PC-3 (cell line): ENCODE results near the gene ZMYND11. TPM values are rescaled to one million over a fixed set of nuclear protein-coding genes. Genes with fewer than 3 reads are reported as not detected.
A peak's percentile ranks its signal among the peaks of the same experiment; 100 is the strongest.

Source experiments
- ATAC-seq: fragments of 200-7000 bp; cut with Tn5 transposase; 2 replicates; pipeline ENCODE4 v1.9.1; 2020; ENCODE audit warnings: mild to moderate bottlenecking, moderate library complexity
- BruUV-seq: library from RNA; stranded (reverse); fragments of 400-500 nt; replicated peaks from 2 replicates; lab custom pipeline; 2021; lab: Mats Ljungman, UMichigan
- CTCF ChIA-PET: fragments of 300-600 bp; sonication (Branson Sonifier 250); formaldehyde crosslinking; loops from one replicate; lab custom pipeline; 2022; ENCODE audit warnings: antibody characterized with exemption; lab: Charles Lee
- POLR2A ChIA-PET: fragments of 300-600 bp; sonication (Branson Sonifier 250); formaldehyde crosslinking; loops from one replicate; lab custom pipeline; 2022; ENCODE audit warnings: antibody characterized with exemption; ENCODE audit not compliant: unreplicated experiment; lab: Charles Lee
- DNase-seq: peaks from one replicate; pipeline ENCODE4 v3.0.0-alpha.2; 2015
- H2AFZ ChIP-seq: fragments of 300-600 bp; sonication (generic); 2 replicates; pipeline ENCODE4 v1.6.0; 2016; ENCODE audit warnings: antibody characterized with exemption, low read length
- H3F3A ChIP-seq: fragments of 300-600 bp; sonication (generic); one replicate; pipeline ENCODE4 v1.6.0; 2017; ENCODE audit warnings: antibody characterized with exemption, low read length, control low read depth, mild to moderate bottlenecking; ENCODE audit not compliant: unreplicated experiment
- H3K27ac ChIP-seq: fragments of 300-600 bp; sonication (generic); 2 replicates; pipeline ENCODE4 v1.5.1; 2016; ENCODE audit warnings: mild to moderate bottlenecking, low read length
- H3K27me3 ChIP-seq: fragments of 300-600 bp; sonication (generic); 2 replicates; pipeline ENCODE4 v1.6.1; 2016; ENCODE audit warnings: low read length, mixed read lengths
- H3K36me3 ChIP-seq: fragments of 300-600 bp; sonication (generic); 2 replicates; pipeline ENCODE4 v1.6.1; 2016; ENCODE audit warnings: low read depth, mixed run types, low read length, mixed read lengths
- H3K4me1 ChIP-seq: fragments of 300-600 bp; sonication (generic); 2 replicates; pipeline ENCODE4 v1.5.1; 2016; ENCODE audit warnings: low read length; ENCODE audit not compliant: insufficient read depth
- H3K4me2 ChIP-seq: fragments of 300-600 bp; sonication (generic); 2 replicates; pipeline ENCODE4 v1.6.0; 2016; ENCODE audit warnings: low read length
- H3K4me3 ChIP-seq: fragments of 300-600 bp; sonication (generic); 2 replicates; pipeline ENCODE4 v1.5.1; 2016; ENCODE audit warnings: mild to moderate bottlenecking, low read length, mixed read lengths
- H3K79me2 ChIP-seq: fragments of 300-600 bp; sonication (generic); 2 replicates; pipeline ENCODE4 v1.6.1; 2017; ENCODE audit warnings: low read length, mixed read lengths
- H3K9ac ChIP-seq: fragments of 300-600 bp; sonication (generic); 2 replicates; pipeline ENCODE4 v1.6.0; 2016; ENCODE audit warnings: mild to moderate bottlenecking, low read length
- H3K9me2 ChIP-seq: fragments of 300-600 bp; sonication (generic); replicated peaks from 2 replicates; pipeline ENCODE4 v1.6.1; 2016; ENCODE audit warnings: mixed run types, low read length, mixed read lengths
- H3K9me3 ChIP-seq: fragments of 300-600 bp; sonication (generic); 2 replicates; pipeline ENCODE4 v1.6.1; 2016; ENCODE audit warnings: low read length, mixed read lengths
- H4K20me1 ChIP-seq: fragments of 300-600 bp; sonication (generic); 2 replicates; pipeline ENCODE4 v1.6.1; 2016; ENCODE audit warnings: low read length, mixed read lengths
- CTCF ChIP-seq: fragments of 300-600 bp; sonication (generic); conservative IDR thresholded peaks from 2 replicates; pipeline ENCODE4 v1.5.1; 2017; ENCODE audit warnings: antibody characterized with exemption, low read depth, mild to moderate bottlenecking, low read length
- EZH2 ChIP-seq: fragments of 300-600 bp; sonication (generic); IDR thresholded peaks from one replicate; pipeline ENCODE4 v1.6.1; 2017; ENCODE audit warnings: antibody characterized with exemption, mild to moderate bottlenecking, low read length; ENCODE audit not compliant: unreplicated experiment
- EZH2phosphoT487 ChIP-seq: fragments of 300-600 bp; sonication (generic); IDR thresholded peaks from 2 replicates; pipeline ENCODE4 v1.6.1; 2018; ENCODE audit warnings: mild to moderate bottlenecking, antibody characterized with exemption, low read length, borderline replicate concordance
- intact Hi-C: fragments of 100-400 bp; cut with micrococcal nuclease; formaldehyde crosslinking; loops from 2 replicates; pipeline ENCODE4 v1.9.0; 2023
- total RNA-seq: library from RNA; depleted of rRNA; stranded (reverse); fragments of >200 nt; gene quantifications from 2 replicates; pipeline ENCODE4 v1.2.3, GENCODE V29; 2014

Gene ZMYND11
- total RNA-seq, 1 experiment from 2014 or later: 17.1 TPM

- no TSS peak for BruUV-seq
- no peak overlapping the region for H3K27ac ChIP-seq
- H3K9me3 ChIP-seq: no peaks in the 10 kb centered on the region
- no peak for DNase-seq
- peak; percentile 38; the same call in 1 of the 2 replicates for ATAC-seq
- H3K4me3 ChIP-seq: no peak overlapping the region
- no peak overlapping the region for H3K4me2 ChIP-seq
- no peaks in the 10 kb centered on the region for H3K79me2 ChIP-seq
- no peaks in the 10 kb centered on the region for H3K4me1 ChIP-seq
- no peaks in the 10 kb centered on the region for H3K36me3 ChIP-seq
- no peak for TF ChIP-seq CTCF
- no peak for TF ChIP-seq EZH2
- no peak for TF ChIP-seq EZH2phosphoT487
- H4K20me1 ChIP-seq: no peaks in the 10 kb centered on the region
- ChIA-PET CTCF (no interaction called here), POLR2A (no interaction called here)
- no peaks in the 10 kb centered on the region for H3K27me3 ChIP-seq
- H3K9me2 ChIP-seq: no peaks in the 10 kb centered on the region
- no peaks in the 10 kb centered on the region for H3F3A ChIP-seq
- H3K9ac ChIP-seq: no peak overlapping the region
- intact Hi-C loops: no loop called here
- H2AFZ ChIP-seq: no peak overlapping the region
Observed at GRCh38 chr10:218798-219197, 83.5 kb downstream of the ZMYND11 start.

GRCh38 chr10:219731-220472 is 84.6 kb downstream of the ZMYND11 start:
- H3K9ac ChIP-seq: no peak overlapping the region
- no peaks in the 10 kb centered on the region for H3F3A ChIP-seq
- H3K27me3 ChIP-seq: no peaks in the 10 kb centered on the region
- no peaks in the 10 kb centered on the region for H3K36me3 ChIP-seq
- no peak overlapping the region for H3K27ac ChIP-seq
- ATAC-seq: no peak
- H3K4me3 ChIP-seq: no peak overlapping the region
- POLR2A ChIA-PET: no interaction called here
- intact Hi-C loops: no loop called here
- DNase-seq: peak; percentile 39
- H2AFZ ChIP-seq: no peak overlapping the region
- no peaks in the 10 kb centered on the region for H3K9me3 ChIP-seq
- no peaks in the 10 kb centered on the region for H4K20me1 ChIP-seq
- H3K4me2 ChIP-seq: no peak overlapping the region
- H3K4me1 ChIP-seq: no peaks in the 10 kb centered on the region
- no TSS peak for BruUV-seq
- H3K79me2 ChIP-seq: no peaks in the 10 kb centered on the region
- CTCF ChIA-PET: no interaction called here
- TF ChIP-seq CTCF (no peak), EZH2phosphoT487 (no peak), EZH2 (no peak)
- no peaks in the 10 kb centered on the region for H3K9me2 ChIP-seq

- no peak for TF ChIP-seq EZH2phosphoT487
- no peak for TF ChIP-seq EZH2
- no peak for TF ChIP-seq CTCF
- ChIA-PET POLR2A (no interaction called here), CTCF (no interaction called here)
- BruUV-seq: no TSS peak
- Histone ChIP-seq H3K27ac (no peak overlapping the region), H3F3A (no peaks in the 10 kb centered on the region), H2AFZ (no peak overlapping the region), H3K9me2 (no peaks in the 10 kb centered on the region), H3K36me3 (no peaks in the 10 kb centered on the region), H4K20me1 (no peaks in the 10 kb centered on the region), H3K9me3 (no peaks in the 10 kb centered on the region), H3K4me2 (no peak overlapping the region), H3K27me3 (no peaks in the 10 kb centered on the region), H3K4me3 (no peak overlapping the region), H3K79me2 (no peaks in the 10 kb centered on the region), H3K9ac (no peak overlapping the region), H3K4me1 (no peaks in the 10 kb centered on the region)
- intact Hi-C loops: no loop called here
- no peak for ATAC-seq
- DNase-seq: no peak
Observed at GRCh38 chr10:224571-224970, 89.3 kb downstream of the ZMYND11 start.
